Smooth muscle cell (in vitro differentiated cells): ENCODE data around the gene PDE7B. TPM values are rescaled to one million over a fixed set of nuclear protein-coding genes. Genes with fewer than 3 reads are reported as not detected.

Experiments
- DNase-seq: peaks from one replicate; lab custom pipeline; 2025; ENCODE audit not compliant: unreplicated experiment; lab: John Stamatoyannopoulos, UW
- H2AFZ ChIP-seq: fragments of 200-600 bp; sonication (generic); 2 replicates; pipeline ENCODE4 v1.6.0; 2016; ENCODE audit warnings: antibody characterized with exemption, low read depth, mild to moderate bottlenecking
- H3F3A ChIP-seq: fragments of 200-600 bp; sonication (generic); 2 replicates; pipeline ENCODE4 v1.6.0; 2017; ENCODE audit warnings: antibody characterized with exemption, low read depth
- H3K27ac ChIP-seq: fragments of 200-600 bp; sonication (generic); 2 replicates; pipeline ENCODE4 v1.5.1; 2016; ENCODE audit warnings: low read depth, mild to moderate bottlenecking
- H3K27me3 ChIP-seq: fragments of 200-600 bp; sonication (generic); 2 replicates; pipeline ENCODE4 v1.6.1; 2016; ENCODE audit warnings: low read depth, mild to moderate bottlenecking
- H3K36me3 ChIP-seq: fragments of 200-600 bp; sonication (generic); 2 replicates; pipeline ENCODE4 v1.5.1; 2016; ENCODE audit warnings: low read depth
- H3K4me1 ChIP-seq: fragments of 200-600 bp; sonication (generic); 2 replicates; pipeline ENCODE4 v1.5.1; 2016; ENCODE audit warnings: low read depth
- H3K4me2 ChIP-seq: fragments of 200-600 bp; sonication (generic); 2 replicates; pipeline ENCODE4 v1.6.0; 2016; ENCODE audit warnings: mild to moderate bottlenecking
- H3K4me3 ChIP-seq: fragments of 200-600 bp; sonication (generic); 2 replicates; pipeline ENCODE4 v1.5.1; 2016; ENCODE audit warnings: mild to moderate bottlenecking
- H3K79me2 ChIP-seq: fragments of 200-600 bp; sonication (generic); 2 replicates; pipeline ENCODE4 v1.6.0; 2016; ENCODE audit warnings: low read depth, mild to moderate bottlenecking
- H3K9ac ChIP-seq: fragments of 200-600 bp; sonication (generic); 2 replicates; pipeline ENCODE4 v1.6.0; 2016; ENCODE audit warnings: low read depth
- H3K9me3 ChIP-seq: fragments of 200-600 bp; sonication (generic); replicated peaks from 2 replicates; pipeline ENCODE4 v1.5.1; 2016; ENCODE audit warnings: low read depth
- H4K20me1 ChIP-seq: fragments of 200-600 bp; sonication (generic); 2 replicates; pipeline ENCODE4 v1.6.0; 2016; ENCODE audit warnings: low read depth
- CTCF ChIP-seq: fragments of 200-600 bp; sonication (generic); IDR thresholded peaks from 2 replicates; pipeline ENCODE4 v1.5.1; 2017; ENCODE audit warnings: borderline replicate concordance, mild to moderate bottlenecking, antibody characterized with exemption; ENCODE audit not compliant: insufficient read depth, poor library complexity, severe bottlenecking
- WGBS: methylation state at CpG from one replicate; pipeline ENCODE4 v1.1.7; 2016; ENCODE audit warnings: low lambda C conversion rate; 5-methylcytosine and 5-hydroxymethylcytosine counted together
- polyA plus RNA-seq: library from polyadenylated mRNA; unstranded; fragments of >200 nt; fragmentation: Nextera tagmentation; extraction: Ambion mirVana; gene quantifications from 2 replicates; pipeline ENCODE4 v1.2.1, GENCODE V29; 2016
- total RNA-seq: library from RNA; depleted of rRNA; stranded (reverse); fragments of >200 nt; gene quantifications from 2 replicates; pipeline ENCODE4 v1.2.3, GENCODE V29; 2014

Gene PDE7B
- total and polyA plus RNA-seq, 2 experiments from 2014 or later = 23.5 to 36.9 TPM

- H3K4me2 ChIP-seq = no peak overlapping the region
- peaks cover 4% of the 10 kb centered on the region for H3K36me3 ChIP-seq
- WGBS = 92% methylated on average over 3 of the region's 3 CpGs
- H3K27me3 ChIP-seq = no peaks in the 10 kb centered on the region
- H4K20me1 ChIP-seq = peaks cover 10% of the 10 kb centered on the region
- H3F3A ChIP-seq = no peaks in the 10 kb centered on the region
- H2AFZ ChIP-seq = no peak overlapping the region
- H3K4me3 ChIP-seq = no peak overlapping the region
- peak overlapping the region; percentile 55 for H3K27ac ChIP-seq
- H3K9ac ChIP-seq = no peak overlapping the region
- H3K79me2 ChIP-seq = peaks cover 63% of the 10 kb centered on the region
- DNase-seq = no peak
- H3K4me1 ChIP-seq = no peaks in the 10 kb centered on the region
- H3K9me3 ChIP-seq = no peaks in the 10 kb centered on the region
- no peak for TF ChIP-seq CTCF
Measured at GRCh38 chr6:136076496-136076895, 225.0 kb downstream of the PDE7B start.

- WGBS = 65% methylated on average over 5 of the region's 5 CpGs
- Histone ChIP-seq H2AFZ (no peak overlapping the region), H3K4me2 (peak overlapping the region; percentile 21), H3F3A (no peaks in the 10 kb centered on the region), H3K4me1 (no peaks in the 10 kb centered on the region), H3K9me3 (no peaks in the 10 kb centered on the region), H3K27ac (peak overlapping the region; percentile 55), H3K27me3 (no peaks in the 10 kb centered on the region), H3K9ac (no peak overlapping the region), H4K20me1 (peaks cover 10% of the 10 kb centered on the region), H3K36me3 (peaks cover 4% of the 10 kb centered on the region), H3K79me2 (peaks cover 78% of the 10 kb centered on the region), H3K4me3 (no peak overlapping the region)
- DNase-seq = no peak
- no peak for TF ChIP-seq CTCF
Measured at GRCh38 chr6:136077834-136078576, 226.5 kb downstream of the PDE7B start.

- Histone ChIP-seq H3K27ac (no peak overlapping the region), H3K4me3 (no peak overlapping the region), H3K9ac (no peak overlapping the region), H2AFZ (no peak overlapping the region), H3K36me3 (no peaks in the 10 kb centered on the region), H3K4me2 (no peak overlapping the region), H4K20me1 (peaks cover 10% of the 10 kb centered on the region), H3F3A (no peaks in the 10 kb centered on the region), H3K79me2 (peaks cover 81% of the 10 kb centered on the region), H3K9me3 (no peaks in the 10 kb centered on the region), H3K4me1 (no peaks in the 10 kb centered on the region), H3K27me3 (no peaks in the 10 kb centered on the region)
- DNase-seq = no peak
- WGBS = 93% methylated on average over 6 of the region's 6 CpGs
- TF ChIP-seq CTCF = no peak
Measured at GRCh38 chr6:136079701-136080565, 228.4 kb downstream of the PDE7B start.
